NCI-H2196 (cell line): ENCODE results near the gene PCYT2.
"Not testable (repeated sequence)": the region's sequence is repeated elsewhere in the genome, so short reads cannot be mapped to it uniquely, and the experiment has no call there.

Source experiments
- DNase-seq: peaks from one replicate; lab custom pipeline; 2025; ENCODE audit not compliant: unreplicated experiment; lab: John Stamatoyannopoulos, UW

Gene PCYT2

GRCh38 chr17:81911277-81911961 is at the start of gene PCYT2:
PCYT2 (minus strand) TSS chr17:81911399; CDS start chr17:81911355, 44 bp downstream.
- peak; percentile 98 for DNase-seq

- DNase-seq: no peak
Measured at GRCh38 chr17:81960130-81960958, 49.1 kb upstream of the PCYT2 start.

- DNase-seq: peak; percentile 85
Measured at GRCh38 chr17:81959362-81960129, 48.3 kb upstream of the PCYT2 start.

GRCh38 chr17:81958633-81959342 is 47.6 kb upstream of the PCYT2 start:
- DNase-seq: no peak

- no peak for DNase-seq
Measured at GRCh38 chr17:81957691-81958432, 46.7 kb upstream of the PCYT2 start.

GRCh38 chr17:81956607-81957589 is 45.7 kb upstream of the PCYT2 start:
- DNase-seq: no peak

GRCh38 chr17:81955756-81956544 is 44.8 kb upstream of the PCYT2 start:
- DNase-seq: no peak

- DNase-seq: no peak
Measured at GRCh38 chr17:81955058-81955681, 44.0 kb upstream of the PCYT2 start.

- DNase-seq: no peak
Measured at GRCh38 chr17:81954131-81955057, 43.2 kb upstream of the PCYT2 start.

- DNase-seq: not testable (repeated sequence)
Measured at GRCh38 chr17:81953443-81953842, 42.2 kb upstream of the PCYT2 start.

GRCh38 chr17:81952792-81953228 is 41.6 kb upstream of the PCYT2 start:
- DNase-seq: no peak

- no peak for DNase-seq
Measured at GRCh38 chr17:81951785-81952684, 40.8 kb upstream of the PCYT2 start.

- no peak for DNase-seq
Measured at GRCh38 chr17:81950501-81950900, 39.3 kb upstream of the PCYT2 start.

GRCh38 chr17:81948635-81949378 is 37.6 kb upstream of the PCYT2 start:
- no peak for DNase-seq

- DNase-seq: no peak
Measured at GRCh38 chr17:81947189-81947588, 36.0 kb upstream of the PCYT2 start, which contains the start of gene MYADML2. MYADML2 (minus strand) TSS chr17:81947233; CDS start chr17:81941741, 5,492 bp downstream.
